ENCODE results near the gene EMB. TPM values are rescaled to one million over a fixed set of nuclear protein-coding genes. Genes with fewer than 3 reads are reported as not detected.

EMB gene
- total and polyA plus RNA-seq, 2 of the 8 experiments (the other 6 are each of a cell fraction or from before 2014, with no cell fraction given) = 29.3 to 48.4 TPM

DNA sequence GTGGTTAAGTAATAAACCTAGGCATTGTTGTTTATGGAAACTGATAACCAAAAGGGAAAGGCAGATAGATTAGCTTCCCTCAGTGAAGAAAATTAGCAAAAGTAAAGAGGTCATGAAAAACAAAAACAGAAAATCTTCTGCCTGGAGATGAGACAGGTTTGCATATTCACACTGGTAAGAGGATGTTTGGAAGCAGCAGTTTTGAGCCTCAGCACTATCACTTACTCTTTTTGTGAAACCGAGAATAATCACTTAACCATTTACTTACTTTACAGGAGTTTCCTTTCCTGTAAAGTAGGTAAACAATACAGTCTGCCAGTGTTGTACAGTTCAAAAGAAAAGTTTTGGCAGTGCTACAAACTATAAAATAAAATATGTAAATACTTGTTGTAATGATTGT, 35.5 kb upstream of the EMB start:
- Histone ChIP-seq H2AK5ac (ENCODE audit: low read depth, low read length) (no peak overlapping the region), H2BK12ac (ENCODE audit: low read depth, low read length) (no peak overlapping the region), H3K23me2 (ENCODE audit: low read depth, low read length) (no peaks in the 10 kb centered on the region), H2BK15ac (ENCODE audit: low read length) (no peak overlapping the region), H3K56ac (replicated peaks; ENCODE audit: insufficient read length, low read depth, low read length) (no peak overlapping the region), H3K27ac (ENCODE audit: low read depth, low read length) (no peak overlapping the region), H2BK20ac (ENCODE audit: low read length) (no peak overlapping the region), H3K27me3 (replicated peaks in 1 of 4; ENCODE audit: control insufficient read depth in 3 of 4, extremely low read depth in 1 of 4, insufficient read depth in 3 of 4, low read length in 3 of 4) (no peaks in the 10 kb centered on the region), H3K18ac (ENCODE audit: extremely low read depth, low read length) (no peak overlapping the region), H4K91ac (replicated peaks; ENCODE audit: insufficient read length, low read length) (no peak overlapping the region), H3K9me3 (ENCODE audit: insufficient read depth in 2 of 2, low read depth in 1 of 2, low read length in 1 of 2) (peaks cover 0 to 7% of the 10 kb centered on the region in 2 experiments; a peak in 2 of 4 replicates), H2AFZ (ENCODE audit: low read length) (no peak overlapping the region), H2BK120ac (replicated peaks; ENCODE audit: low read depth, low read length) (no peak overlapping the region), H3K9ac (replicated peaks in 1 of 4; ENCODE audit: extremely low read depth in 1 of 4, low read depth in 3 of 4, low read length in 3 of 4) (no peak overlapping the region), H3K14ac (ENCODE audit: insufficient read length) (no peak overlapping the region), H4K20me1 (replicated peaks in 1 of 2; ENCODE audit: control insufficient read depth in 1 of 2, insufficient read depth in 2 of 2, low read length in 2 of 2) (no peaks in the 10 kb centered on the region), H3K23ac (ENCODE audit: insufficient read length) (no peak overlapping the region), H3K4me3 (ENCODE audit: extremely low read depth in 1 of 4, insufficient read depth in 2 of 4, low read depth in 3 of 4, low read length in 4 of 4) (no peak overlapping the region), H4K8ac (ENCODE audit: extremely low read depth, insufficient read depth, low read length) (no peak overlapping the region), H3K4ac (replicated peaks; ENCODE audit: insufficient read length, low read depth, low read length) (no peak overlapping the region), H3K4me2 (ENCODE audit: insufficient read depth in 1 of 2, low read depth in 2 of 2, low read length in 2 of 2) (no peak overlapping the region), H2BK5ac (ENCODE audit: low read depth, low read length) (no peak overlapping the region), H3K79me1 (ENCODE audit: low read depth, low read length) (no peaks in the 10 kb centered on the region), H3K79me2 (ENCODE audit: control insufficient read depth in 1 of 2, insufficient read depth in 2 of 2, low read length in 2 of 2) (no peaks in the 10 kb centered on the region), H4K5ac (ENCODE audit: insufficient read length, low read depth, low read length) (no peak overlapping the region), H3K36me3 (ENCODE audit: control insufficient read depth in 2 of 4, insufficient read depth in 4 of 4, low read length in 3 of 4) (no peaks in the 10 kb centered on the region), H3K4me1 (replicated peaks in 1 of 4; ENCODE audit: control insufficient read depth in 3 of 4, insufficient read depth in 4 of 4, low read length in 3 of 4) (no peaks in the 10 kb centered on the region)
- FAIRE-seq = no peak
- DNase-seq (ENCODE audit: low read depth in 1 of 2, low spot score in 2 of 2) = no peak
- no peak for TF ChIP-seq BRCA1 (IDR thresholded peaks at IDR 0.05; ENCODE audit: low read depth, low read length)
- no peak for TF ChIP-seq CBX5 (IDR thresholded peaks at IDR 0.05; ENCODE audit: low read depth, low read length)
- no peak for TF ChIP-seq SP2 (IDR thresholded peaks at IDR 0.05; ENCODE audit: low read length)
- no peak for TF ChIP-seq RAD21 (IDR thresholded peaks at IDR 0.05 in 1 of 2, conservative IDR thresholded peaks at IDR 0.05 in 1 of 2; ENCODE audit: low read depth in 2 of 2, low read length in 2 of 2)
- TF ChIP-seq PHF8 (conservative IDR thresholded peaks at IDR 0.05; ENCODE audit: low read depth, low read length) = no peak
- no peak for TF ChIP-seq ATF3 (IDR thresholded peaks at IDR 0.05; ENCODE audit: insufficient read depth, low read depth, low read length)
- no peak for TF ChIP-seq KDM5A (IDR thresholded peaks at IDR 0.05; ENCODE audit: low read length)
- TF ChIP-seq, protein P1, sequence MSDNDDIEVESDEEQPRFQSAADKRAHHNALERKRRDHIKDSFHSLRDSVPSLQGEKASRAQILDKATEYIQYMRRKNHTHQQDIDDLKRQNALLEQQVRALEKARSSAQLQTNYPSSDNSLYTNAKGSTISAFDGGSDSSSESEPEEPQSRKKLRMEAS (IDR thresholded peaks at IDR 0.05) = no peak
- TF ChIP-seq CREB1 (IDR thresholded peaks at IDR 0.05) = no peak
- TF ChIP-seq SIN3A (conservative IDR thresholded peaks at IDR 0.05 in 1 of 2, IDR thresholded peaks at IDR 0.05 in 1 of 2; ENCODE audit: low read depth in 1 of 2, low read length in 2 of 2) = no peak
- CTCF ChIA-PET (ENCODE audit: partially characterized antibody) = no interaction called here
- POLR2A ChIA-PET (ENCODE audit: partially characterized antibody) = no interaction called here
- 71% methylated on average over 1 of the region's 1 CpG; no CpG with 5 or more reads in 1 of the 2 experiments for WGBS, 2 experiments (ENCODE audit: extremely low coverage in 1 of 2, insufficient coverage in 1 of 2, insufficient read length in 1 of 2, insufficient replicate concordance in 2 of 2, low coverage in 1 of 2, low lambda C conversion rate in 2 of 2, missing lambda C conversion rate in 1 of 2)

Measured in H1 (cell line).